Measurements from ENCODE around the gene C1QL4.
A peak's percentile ranks its signal among the peaks of the same experiment; 100 is the strongest.
"Not testable (repeated sequence)": the region's sequence is repeated elsewhere in the genome, so short reads cannot be mapped to it uniquely, and the experiment has no call there.

C1QL4 gene

GRCh38 chr12:49297695-49298060 is 39.3 kb downstream of the C1QL4 start:
- no peak for DNase-seq

- DNase-seq = peak; percentile 31
Observed at GRCh38 chr12:49296836-49297694, 39.9 kb downstream of the C1QL4 start.

GRCh38 chr12:49296034-49296835 is 40.8 kb downstream of the C1QL4 start:
- peak; percentile 72 for DNase-seq

- DNase-seq = no peak
Observed at GRCh38 chr12:49295082-49295936, 41.7 kb downstream of the C1QL4 start, which contains the start of gene PRPH. Gene PRPH, plus strand, starts transcription at chr12:49295147. Its CDS starts 54 bp downstream, at chr12:49295201.

- DNase-seq = no peak
Observed at GRCh38 chr12:49294804-49295081, 42.2 kb downstream of the C1QL4 start.

- DNase-seq = no peak
Observed at GRCh38 chr12:49294086-49294803, 42.7 kb downstream of the C1QL4 start.

- DNase-seq = no peak
Observed at GRCh38 chr12:49293056-49293956, 43.7 kb downstream of the C1QL4 start.

GRCh38 chr12:49292729-49293055 is 44.3 kb downstream of the C1QL4 start:
- DNase-seq = no peak

GRCh38 chr12:49288922-49289555 is 47.9 kb downstream of the C1QL4 start:
- DNase-seq = no peak

- peak; percentile 75 for DNase-seq
Observed at GRCh38 chr12:49288412-49288853, 48.6 kb downstream of the C1QL4 start.

GRCh38 chr12:49287876-49288275 is 49.1 kb downstream of the C1QL4 start:
- no peak for DNase-seq

- DNase-seq = no peak
Observed at GRCh38 chr12:49284672-49285071, 52.3 kb downstream of the C1QL4 start.

- no peak for DNase-seq
Observed at GRCh38 chr12:49283541-49284429, 53.2 kb downstream of the C1QL4 start.

GRCh38 chr12:49282740-49283375 is 54.1 kb downstream of the C1QL4 start:
- not testable (repeated sequence) for DNase-seq
